GM21423 (cell line): Measurements from ENCODE around the gene CNTNAP2.
A peak's percentile ranks its signal among the peaks of the same experiment; 100 is the strongest.

Source experiments
- ATAC-seq: cut with Tn5 transposase; IDR thresholded peaks from one replicate; pipeline ENCODE4 v1.9.1; 2021; ENCODE audit warnings: mild to moderate bottlenecking, moderate library complexity; ENCODE audit not compliant: unreplicated experiment

The CNTNAP2 gene

DNA sequence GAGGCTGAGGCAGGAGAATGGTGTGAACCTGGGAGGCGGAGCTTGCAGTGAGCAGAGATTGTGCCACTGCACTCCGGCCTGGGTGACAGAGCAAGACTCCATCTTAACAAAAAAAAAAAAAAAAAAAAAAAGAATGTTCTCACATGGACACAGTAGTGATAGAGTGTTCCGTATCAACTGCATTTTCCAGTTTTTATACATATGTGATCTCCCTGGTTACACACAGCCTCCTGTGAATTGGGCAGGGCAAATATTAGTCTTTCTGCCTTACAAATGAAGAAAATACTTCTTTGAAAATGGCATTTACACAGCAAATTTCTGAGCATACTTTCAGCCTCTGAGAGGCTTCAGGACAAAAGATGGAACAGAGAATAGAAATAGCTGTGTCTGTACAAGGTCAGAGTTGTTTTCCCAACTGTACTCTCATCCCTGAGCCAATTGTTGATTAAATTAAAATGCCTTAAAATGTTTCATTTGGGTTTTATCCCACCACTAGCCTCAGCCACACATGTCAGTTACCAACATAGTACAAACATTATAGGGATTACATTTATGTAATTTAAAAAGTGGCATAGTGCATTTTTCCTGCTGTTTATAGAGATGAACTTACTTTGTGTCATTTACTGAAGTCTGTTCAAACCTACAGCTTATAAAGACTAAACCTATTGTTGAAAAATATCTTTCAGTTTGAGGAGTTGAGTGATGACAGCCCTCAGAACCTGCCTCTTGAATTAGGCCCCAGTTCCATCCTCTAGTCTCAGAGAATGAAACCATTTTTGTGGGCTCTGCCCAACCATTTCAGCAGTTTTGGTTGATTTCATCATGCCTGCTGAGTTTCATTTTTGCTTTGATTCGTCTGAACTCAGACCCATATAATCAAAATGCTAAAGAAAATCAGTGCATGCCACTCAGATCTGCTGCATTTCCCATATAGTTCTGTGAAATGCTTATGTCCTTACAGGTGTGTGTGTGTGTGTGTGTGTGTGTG is 1864.5 kb downstream of the CNTNAP2 start:
- peak; percentile 68 for ATAC-seq

DNA sequence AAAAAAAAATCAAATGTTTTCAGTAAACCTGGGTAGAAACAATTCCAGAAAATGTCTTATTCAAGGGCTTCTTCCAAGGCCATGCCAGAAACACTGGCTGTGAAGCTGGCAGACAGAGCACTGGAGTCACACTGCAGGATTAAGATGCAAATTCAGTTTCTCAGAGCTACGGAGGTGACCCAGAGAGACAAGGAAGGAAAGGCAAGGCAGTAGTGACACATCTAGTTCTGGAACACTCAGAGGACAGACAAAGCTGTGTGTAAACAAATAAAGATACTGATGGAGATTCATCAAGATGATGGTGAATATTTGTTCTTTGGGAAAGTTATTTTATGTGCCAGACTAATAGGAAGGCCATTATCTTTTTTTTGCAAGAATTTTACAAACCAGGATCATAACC is 1865.7 kb downstream of the CNTNAP2 start:
- no peak for ATAC-seq

DNA sequence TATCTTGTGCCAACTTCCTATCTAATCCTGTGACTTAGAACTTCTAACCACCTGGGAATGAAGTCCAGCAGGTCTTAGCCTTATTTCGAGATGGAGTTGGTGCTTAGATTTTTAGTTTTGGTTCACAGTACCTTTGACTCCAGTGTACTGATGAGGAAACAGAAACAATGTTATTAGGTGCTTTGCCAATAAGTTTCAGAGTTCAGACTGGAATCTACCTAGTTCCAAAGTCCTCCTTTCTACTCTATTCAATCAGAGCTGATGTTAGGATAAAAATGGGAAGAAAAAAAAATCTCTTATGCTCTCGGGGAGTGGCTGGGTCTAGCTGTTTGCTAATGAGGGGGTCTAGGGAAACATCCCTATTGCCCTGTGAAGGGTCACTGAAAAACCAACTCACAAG is 1867.7 kb downstream of the CNTNAP2 start:
- no peak for ATAC-seq

DNA sequence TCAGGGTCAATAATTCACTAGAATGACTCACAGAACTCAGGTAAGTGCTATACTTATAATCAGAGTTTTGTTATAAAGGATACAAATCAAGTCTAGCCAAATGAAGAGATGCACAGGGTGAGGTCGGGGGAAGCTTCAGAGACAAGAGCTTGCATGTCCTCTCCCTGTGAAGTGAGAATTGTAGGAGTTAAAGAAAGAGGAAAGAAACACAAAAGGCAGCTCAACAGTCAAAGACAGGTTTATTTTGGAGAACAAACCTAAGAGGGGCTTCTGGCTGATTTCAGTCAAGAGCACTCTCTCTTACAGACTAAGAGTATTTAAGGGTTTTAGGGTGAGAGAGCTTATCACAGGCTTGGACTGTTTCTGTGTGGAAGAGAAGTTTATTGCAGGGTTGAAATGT is 1873.5 kb downstream of the CNTNAP2 start:
- no peak for ATAC-seq

DNA sequence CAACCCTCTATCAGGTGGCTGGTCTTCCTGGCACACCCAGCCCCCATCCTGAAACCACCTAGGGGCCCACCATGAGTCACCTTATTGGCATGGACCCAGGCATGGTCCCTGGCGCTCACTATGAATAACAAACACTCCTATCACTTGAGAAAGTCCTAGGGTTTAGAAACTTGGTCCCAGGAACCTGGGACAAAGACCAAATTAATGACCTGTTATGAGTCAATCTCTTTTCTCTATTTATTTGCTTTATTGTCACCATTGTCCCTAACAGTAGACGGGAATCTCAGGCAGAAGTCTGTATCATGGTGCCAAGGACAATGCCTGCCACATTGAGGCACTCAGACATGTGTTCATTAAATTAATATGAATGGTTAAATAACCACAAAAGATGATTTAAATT is 1874.3 kb downstream of the CNTNAP2 start:
- ATAC-seq = no peak

DNA sequence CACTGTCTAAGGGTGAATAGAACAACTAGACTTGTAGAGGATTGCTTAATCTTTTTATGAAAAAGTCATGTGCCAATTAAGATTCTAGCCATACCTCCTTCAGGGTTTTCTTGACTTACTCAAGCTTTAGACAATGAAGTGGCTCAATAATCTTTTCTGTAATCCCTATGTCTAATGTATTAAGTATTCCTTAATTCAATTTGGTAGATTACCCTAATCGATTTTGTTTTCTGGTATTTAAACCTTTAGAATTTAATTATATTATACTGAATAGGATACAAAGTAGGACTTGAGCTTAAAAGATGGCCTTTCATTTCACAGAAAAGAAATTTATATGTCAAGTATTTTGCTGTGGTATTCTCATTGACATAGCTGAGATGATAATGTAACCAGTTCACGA is 1876.1 kb downstream of the CNTNAP2 start:
- no peak for ATAC-seq

DNA sequence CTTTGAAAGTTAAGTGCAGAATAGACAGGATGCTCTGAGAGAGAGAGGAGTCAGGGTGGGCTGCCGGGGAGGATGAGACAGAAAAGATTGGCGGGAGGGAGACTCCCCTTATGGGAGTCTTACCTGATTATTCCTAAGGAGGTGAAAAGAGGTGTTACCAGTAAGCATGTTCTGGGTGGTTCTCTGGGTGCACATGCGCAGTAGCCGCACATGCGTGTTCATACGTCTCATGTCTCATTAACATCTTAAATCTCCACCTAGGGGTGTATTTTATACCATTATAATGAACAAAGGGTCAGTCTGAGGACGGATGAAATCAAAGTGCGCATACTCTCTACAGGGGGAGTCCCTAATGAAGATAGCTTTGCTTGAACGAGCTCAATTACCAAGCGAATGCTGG is 1881.0 kb downstream of the CNTNAP2 start:
- ATAC-seq = no peak

DNA sequence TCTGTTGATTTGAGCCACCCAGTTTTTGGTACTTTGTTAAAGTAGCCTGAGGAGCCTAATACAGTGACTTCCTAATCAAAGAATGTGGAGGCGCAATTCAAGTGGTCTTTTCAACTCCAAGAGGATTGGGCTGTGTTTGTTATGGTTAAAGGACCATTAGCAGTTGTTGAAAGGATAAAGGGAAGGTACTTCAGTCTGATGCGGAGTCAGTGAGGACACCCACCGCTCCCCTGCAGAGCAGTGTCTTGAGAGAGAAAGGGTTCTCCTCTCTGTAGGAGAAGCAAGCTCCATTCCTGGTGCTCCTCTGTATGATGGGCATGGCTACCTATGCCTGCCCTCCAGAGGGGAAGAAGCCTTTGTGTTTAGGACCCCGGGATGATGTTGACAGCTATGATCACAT is 1883.4 kb downstream of the CNTNAP2 start:
- no peak for ATAC-seq

DNA sequence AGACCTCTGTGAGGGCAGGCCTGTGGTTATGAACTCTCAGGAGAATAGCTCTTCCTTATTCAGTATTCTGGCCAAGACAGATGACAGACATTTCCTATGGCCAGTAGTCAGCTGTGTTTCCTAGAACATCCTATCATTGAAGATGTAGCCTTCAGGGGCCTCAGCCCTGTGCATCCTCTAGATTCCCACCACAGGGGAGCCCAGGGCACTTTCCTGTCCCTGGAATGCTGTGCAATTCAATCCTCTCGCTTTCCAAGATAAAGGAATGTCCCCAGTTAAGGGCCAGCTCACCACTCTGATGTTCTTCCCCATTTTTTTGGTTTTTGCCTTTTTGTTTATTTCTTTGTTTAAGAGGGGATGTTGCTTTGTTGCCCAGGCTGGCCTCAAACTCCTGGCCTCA is 1895.2 kb downstream of the CNTNAP2 start:
- ATAC-seq = no peak

DNA sequence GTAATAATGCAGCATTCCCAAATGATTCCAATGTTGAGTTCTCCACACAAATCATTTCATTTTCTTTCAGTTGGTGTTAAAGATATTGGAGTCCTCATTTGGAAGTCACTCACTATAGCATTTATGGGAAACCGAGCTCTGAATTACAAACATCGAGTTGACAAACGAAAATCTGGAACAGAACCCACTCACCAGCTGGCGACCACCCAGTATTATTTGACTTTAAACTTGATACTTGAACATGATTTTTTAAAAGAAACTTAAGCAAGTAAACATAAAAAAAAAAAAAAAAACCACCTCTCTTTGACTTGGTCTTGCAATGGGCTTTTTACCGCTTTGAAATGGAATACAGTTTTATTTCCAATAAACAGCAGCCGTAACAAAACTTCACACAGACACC is 1897.4 kb downstream of the CNTNAP2 start:
- ATAC-seq = no peak

DNA sequence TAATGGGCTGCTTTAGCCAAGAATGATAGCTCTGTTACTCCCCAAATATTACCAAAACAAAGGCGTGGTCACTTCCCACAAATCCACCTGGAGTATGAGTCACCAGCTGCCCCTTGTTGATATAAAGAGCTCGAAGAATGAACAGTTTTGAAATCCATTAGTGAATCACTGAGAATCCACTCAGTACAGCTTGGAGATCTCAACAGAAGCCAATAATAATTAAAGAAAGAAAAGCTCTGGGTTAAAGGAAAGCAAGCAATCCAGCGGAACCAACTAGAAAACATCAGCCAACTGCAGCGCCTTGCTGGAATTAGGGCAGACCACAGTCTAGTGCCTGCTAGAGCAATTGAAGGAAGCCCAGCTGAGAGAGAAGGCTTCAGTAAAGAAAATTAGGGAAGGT is 1897.9 kb downstream of the CNTNAP2 start:
- ATAC-seq = no peak

DNA sequence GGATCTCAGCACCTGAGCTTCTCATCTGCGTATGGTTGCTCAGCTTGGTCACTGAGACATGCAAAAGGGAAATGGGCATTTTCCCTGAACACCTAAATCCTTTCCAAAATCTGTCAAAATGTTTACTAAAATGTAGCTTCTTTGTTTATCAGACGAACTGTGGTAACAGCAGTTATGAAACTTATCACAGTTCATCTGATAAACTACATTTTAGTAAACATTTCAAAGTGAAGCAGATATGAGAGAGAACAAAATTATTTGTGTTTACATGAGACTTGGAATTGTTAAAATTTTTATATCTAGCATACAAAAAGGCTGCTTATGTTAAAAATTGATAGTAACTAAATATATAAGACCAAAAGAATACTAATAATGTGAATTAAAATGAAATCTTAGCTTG is 1900.5 kb downstream of the CNTNAP2 start:
- no peak for ATAC-seq

DNA sequence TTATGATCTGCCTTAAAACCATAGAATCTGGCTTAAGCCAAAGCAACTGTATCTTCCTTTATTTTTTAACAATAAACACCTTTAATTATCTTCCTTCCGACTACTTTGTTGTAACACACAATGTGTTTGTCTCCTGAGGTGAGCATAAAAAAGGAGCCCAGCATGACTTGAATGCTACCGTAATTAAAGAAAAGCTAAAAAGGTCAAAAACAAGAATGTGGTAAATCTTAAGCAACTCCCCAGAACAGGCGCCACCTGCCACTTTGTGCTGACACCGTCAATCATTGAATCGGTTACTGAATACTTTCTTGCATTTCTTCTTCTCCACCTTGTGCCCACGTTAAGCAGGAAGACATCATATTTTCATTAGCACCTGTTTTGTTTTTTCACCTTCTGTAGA is 1904.1 kb downstream of the CNTNAP2 start:
- no peak for ATAC-seq

DNA sequence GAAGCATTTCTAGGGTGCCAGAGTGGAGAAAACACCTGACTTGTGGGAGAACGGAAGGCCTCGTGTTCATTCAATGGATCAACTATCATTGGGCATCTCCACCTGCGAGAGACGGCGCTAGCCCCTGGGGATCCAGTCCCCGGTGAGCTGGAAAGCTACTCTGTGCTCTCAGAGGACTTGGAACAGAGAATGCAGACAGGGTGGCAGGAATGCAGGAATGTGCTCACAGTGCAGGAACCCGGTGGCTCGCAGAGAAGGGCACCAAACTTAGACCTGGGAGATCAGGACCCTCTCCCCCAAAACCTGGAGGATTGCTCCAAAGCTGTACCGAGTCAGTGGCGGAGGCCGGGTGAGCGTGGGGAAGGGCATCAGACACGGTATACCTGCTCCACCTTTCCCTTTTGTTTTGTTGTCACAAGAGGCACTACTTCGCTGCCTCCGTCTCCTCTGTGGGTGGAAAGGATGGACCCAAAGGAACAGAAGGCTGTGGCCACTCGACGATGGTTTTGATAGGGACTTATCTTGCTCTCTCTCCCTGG is 1905.0 kb downstream of the CNTNAP2 start:
- ATAC-seq = no peak

DNA sequence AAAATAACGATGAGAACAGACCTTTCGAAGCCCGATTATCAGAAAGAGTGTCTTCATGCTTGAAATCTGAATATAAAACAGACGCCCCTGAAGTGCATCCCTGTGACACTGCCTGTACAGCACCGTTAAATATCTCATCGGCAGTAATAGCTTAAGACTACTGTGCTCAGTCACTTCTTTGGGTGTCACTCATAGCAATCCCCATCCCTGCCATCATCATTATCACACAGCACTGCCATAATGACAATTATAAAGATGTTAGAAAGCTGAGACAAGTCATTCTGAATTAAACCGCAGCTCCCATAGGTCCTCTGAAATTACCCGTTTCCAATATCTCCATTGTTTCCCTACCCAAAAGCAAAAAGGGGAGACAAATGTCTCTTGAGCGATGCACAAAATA is 1906.2 kb downstream of the CNTNAP2 start:
- no peak for ATAC-seq

DNA sequence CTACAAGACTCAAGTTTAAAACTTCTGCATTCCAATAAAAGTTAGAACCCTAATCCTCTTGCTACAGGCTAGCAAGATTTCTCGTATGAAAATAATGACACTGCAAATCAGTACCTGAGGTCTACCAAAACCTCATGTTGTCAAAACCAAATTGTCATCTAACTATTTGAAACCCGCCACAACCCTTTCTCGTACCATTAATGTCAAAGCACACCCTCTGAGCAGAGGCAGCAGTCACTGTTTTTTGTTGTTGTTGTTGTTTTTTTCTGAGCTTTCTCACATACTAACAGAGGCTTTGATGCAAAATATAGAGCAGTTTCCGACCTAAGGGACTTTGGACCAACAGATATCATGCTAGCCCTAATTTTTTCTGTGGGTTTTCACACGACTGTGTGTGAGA is 1910.1 kb downstream of the CNTNAP2 start:
- ATAC-seq = no peak

DNA sequence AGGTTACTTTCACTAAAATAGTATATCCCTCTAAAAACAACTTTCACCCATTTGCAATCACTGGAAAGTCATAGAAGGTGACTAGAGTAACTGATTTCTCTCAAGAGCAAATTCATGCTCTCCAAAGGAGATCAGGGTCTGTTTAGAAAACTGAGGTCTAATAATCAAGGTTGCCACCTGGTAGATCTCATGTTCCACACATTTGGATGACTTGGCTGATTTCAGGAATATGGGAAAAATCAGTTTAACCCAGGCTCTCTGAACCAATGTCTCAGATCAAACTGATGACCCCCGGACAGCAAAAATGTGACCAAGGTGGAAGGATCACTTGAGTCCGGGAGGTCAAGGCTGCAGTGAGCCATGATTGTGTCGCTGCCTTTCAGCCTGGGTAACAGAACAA is 1911.6 kb downstream of the CNTNAP2 start:
- no peak for ATAC-seq

DNA sequence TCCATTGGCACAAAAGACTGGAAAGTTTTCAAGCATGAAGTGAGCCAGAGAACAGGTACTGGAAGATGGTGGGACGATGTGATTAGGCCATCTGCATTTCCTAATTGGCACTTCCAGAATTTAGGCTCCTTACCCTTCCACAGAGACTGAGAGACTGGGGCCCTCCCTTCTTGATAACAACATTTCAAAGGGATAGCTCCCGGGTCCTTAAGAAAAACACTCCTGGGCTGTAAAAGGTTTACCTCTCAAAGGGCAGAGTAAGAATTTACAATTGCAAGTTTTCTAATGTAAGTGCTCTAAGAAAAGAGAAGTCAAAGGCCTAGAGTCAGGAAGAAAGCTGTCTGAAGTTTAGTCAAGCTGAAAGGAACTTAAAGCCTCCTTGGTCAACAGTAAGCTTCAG is 1914.4 kb downstream of the CNTNAP2 start:
- ATAC-seq = no peak

DNA sequence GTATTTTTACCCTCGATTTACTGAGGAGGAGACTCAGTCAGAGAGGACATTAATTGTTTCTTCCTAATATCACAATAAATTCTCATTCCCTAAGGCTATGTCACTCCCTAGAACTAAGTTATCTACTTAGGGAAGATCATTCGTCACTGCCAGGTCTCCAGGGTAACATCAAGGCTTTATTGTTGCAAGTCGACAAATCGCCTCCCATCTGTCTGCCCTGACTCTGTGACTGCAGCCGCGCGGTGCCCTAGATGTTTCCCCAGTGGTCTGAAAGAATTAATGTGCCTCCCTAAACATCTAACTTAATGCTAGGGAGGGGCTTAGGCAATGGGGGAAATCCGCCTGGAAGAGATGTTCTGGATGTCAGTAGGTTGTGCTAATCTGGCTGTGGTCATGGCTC is 1915.2 kb downstream of the CNTNAP2 start:
- no peak for ATAC-seq

DNA sequence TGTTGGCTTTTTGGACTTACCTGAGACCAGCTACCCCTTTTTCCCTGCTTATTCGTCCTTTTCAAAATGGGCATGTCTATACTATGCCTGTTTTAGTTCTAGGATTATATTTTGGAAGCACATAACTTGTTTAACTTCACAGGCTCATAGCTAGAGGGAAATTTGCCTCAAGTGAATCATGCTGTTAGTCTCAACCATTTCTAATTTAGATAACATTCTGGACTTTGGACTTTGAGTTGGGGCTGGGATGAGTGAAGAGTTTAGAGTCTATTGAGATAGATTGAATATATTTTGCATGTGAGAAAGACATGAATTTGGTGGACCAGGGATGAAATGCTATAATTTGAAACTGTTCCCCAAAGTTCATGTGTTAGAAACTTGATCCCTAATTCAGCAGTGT is 1919.3 kb downstream of the CNTNAP2 start:
- ATAC-seq = no peak

DNA sequence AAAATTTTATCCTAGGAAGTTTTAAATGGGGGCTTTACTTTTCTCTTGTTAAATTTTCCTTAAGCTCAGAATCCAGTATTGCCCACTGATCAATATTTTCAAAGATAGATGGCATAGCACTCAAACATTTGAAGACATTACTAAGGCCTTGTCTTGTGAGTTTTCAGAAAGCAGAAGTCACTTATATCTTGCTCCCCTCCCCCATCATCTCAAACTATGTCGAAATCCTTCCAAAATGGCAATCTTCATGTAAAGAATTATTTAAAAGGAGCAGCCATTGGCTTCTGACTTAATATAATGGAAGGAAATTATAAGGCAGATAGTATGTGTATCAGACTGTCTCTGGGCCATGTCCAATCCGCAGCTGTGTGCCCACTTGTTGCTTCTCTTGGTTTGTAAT is 1920.4 kb downstream of the CNTNAP2 start:
- ATAC-seq = no peak

DNA sequence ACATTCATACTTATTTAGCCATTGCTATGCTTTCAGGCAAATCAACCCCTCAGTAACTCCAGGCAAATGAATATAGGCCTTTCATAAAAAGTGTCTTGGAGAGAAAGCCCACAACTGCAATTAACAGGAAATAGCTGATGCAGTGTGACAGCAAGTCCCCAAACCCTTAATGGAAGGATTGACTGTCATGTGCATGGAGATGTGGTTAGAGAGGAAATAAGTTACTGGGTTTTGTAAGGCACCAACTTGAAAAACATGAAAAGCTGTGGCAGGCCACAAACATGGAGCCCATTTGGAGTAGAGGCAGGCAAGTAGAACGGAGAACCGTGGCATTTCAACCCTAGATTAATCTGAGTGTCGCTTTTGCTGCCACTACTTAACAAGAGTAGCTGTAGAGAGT is 1924.6 kb downstream of the CNTNAP2 start:
- no peak for ATAC-seq
